ENCODE results near the gene BRD3.

Gene BRD3

GRCh38 chr9:134024828-134025605, 42.8 kb downstream of the BRD3 start, which contains the start of gene BRD3OS:
Gene BRD3OS, plus strand, starts transcription at chr9:134025481. Its CDS starts 1,267 bp downstream, at chr9:134026748.
- DNase-seq (ENCODE audit: low read depth in 2 of 2, low spot score in 1 of 2), result peak; percentile 67 to 82

DNA sequence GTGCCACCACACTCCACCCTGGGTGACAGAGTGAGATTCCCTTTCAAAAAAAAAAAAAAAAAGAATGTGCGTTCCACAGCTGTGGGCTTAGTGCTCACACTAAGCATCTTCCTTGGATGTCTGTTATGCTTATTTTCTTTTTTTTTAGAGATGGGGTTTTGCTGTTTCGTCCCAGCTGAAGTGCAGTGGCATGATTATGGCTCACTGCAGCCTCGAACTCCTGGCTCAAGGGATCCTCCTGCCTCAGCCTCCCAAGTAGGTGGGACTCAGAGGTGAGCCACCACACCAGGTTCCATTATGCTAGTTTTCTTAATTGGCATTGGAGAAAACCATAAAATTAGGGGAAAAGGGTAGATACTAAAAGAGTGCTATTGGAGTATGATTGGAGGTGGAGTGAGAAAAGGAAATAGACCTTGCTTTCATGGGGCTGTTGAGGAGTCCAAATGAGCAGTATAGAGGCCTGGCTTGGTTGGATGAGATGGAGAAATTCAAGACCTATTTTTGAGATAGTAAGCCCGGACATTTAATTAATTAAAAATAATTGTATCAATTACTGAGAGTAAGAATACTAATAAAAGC, 43.5 kb downstream of the BRD3 start:
- DNase-seq (ENCODE audit: low read depth in 2 of 2, low spot score in 1 of 2), result no peak

- DNase-seq (ENCODE audit: low read depth in 2 of 2, low spot score in 1 of 2), result no peak
Measured at GRCh38 chr9:134014946-134015345, 52.9 kb downstream of the BRD3 start.

- DNase-seq (ENCODE audit: low read depth in 2 of 2, low spot score in 1 of 2), result no peak
Measured at GRCh38 chr9:134011401-134011800, 56.4 kb downstream of the BRD3 start.

DNA sequence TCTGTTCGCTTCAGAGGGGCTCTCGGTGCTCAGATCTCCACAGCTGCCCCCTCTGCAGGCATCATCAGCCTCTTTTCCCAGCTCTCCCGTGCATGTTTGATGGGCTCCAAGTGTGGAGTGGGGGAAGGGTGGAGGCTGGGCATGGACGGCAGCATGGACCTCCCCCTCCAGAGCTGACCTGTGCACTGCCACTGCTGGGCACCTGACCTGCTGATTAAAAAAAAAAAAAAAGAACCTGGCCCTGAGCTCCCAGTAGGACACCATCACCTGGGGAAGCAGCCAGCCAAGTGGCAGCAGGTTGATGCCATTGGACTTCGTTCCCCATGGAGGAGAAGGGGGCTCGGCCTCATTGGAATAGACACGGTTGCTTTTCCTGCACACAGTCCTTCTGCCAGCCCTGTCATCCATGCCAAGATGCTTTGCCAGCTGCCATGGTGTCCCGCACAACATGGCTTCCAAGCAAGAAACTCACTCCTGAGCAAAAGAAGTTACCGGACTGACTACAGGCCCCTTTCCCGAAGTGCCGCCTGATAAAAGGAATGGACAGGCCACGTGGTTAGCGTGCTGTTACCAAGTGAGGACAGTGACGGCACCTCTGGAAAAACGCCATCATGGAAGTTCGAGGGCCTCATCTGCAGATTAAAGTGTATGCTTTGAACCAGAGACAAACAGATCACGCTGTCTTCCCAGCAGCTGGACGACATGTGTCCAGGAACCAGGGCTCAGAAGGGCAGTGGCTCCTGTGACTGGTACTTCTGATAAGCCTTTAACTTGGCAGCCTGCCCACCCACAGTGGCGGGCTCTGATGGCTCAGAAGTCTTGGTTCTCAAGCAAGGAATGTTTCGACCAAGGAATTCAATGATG, 57.3 kb downstream of the BRD3 start:
- DNase-seq (ENCODE audit: low read depth in 2 of 2, low spot score in 1 of 2), result no peak

DNA sequence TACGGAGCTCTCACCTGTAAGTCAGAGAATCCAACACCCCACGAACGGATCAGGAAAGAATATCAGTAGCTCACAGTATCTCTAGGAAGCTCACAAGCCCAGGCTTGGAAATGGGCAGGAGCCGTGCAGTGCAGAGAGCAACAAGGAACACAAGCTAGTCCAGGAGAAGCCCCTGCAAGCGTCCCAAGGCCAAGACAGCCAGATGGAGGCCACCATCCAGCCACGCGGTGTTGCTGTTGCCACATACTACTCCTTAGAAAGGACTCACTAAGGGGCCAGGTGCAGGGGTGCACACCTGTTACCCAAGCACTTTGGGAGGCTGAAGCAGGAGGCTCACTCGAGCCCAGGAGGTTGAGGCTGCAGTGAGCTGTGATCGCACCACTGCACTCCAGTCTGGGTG, 60.3 kb downstream of the BRD3 start:
- no peak for DNase-seq (ENCODE audit: low read depth in 2 of 2, low spot score in 1 of 2)

- no peak for DNase-seq (ENCODE audit: low read depth in 2 of 2, low spot score in 1 of 2)
Measured at GRCh38 chr9:134007150-134007549, 60.7 kb downstream of the BRD3 start.

DNA sequence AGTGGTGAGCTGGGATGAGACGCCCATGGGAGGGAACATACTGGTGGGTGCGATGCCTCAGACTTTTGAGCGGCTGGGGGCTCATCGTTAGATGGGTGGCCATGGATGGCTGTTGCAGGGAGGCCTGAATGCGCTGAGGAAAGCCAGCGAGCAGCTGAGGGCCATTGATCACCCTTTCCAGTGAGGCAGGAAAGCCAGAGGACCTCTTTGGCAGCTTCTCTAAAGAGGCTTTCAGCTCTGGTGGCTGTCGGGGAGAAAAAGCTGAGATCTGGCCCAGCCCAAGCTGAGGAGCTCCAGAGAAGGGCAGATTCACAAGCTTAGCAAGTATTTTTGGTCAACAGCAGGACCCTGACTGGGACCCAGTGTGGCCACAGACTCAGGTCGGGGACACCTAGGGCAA, 62.4 kb downstream of the BRD3 start:
- DNase-seq (ENCODE audit: low read depth in 2 of 2, low spot score in 1 of 2), result no peak

DNA sequence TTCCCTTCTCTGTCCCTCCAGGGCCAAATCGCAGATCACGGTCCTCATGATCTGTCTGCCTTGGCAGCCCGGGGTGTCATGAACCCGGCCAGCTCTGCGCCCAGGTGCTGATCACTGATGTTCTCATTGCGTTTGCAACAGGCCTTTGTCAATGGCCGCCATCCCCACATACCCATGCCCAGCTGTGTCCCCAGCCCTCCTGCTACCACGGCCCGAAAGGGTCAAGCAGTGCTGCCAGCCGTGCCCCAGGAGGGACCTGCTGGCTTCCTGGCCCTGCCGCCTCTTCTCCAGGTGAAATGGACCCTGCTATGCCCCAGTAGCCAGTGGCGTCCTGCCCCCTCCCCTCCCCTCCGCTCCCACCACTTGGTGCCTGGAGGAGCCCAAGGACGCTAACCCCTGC, 62.9 kb downstream of the BRD3 start:
- DNase-seq (ENCODE audit: low read depth in 2 of 2, low spot score in 1 of 2), result no peak

GRCh38 chr9:134004131-134004873, 63.5 kb downstream of the BRD3 start:
- no peak for DNase-seq (ENCODE audit: low read depth in 2 of 2, low spot score in 1 of 2)

DNA sequence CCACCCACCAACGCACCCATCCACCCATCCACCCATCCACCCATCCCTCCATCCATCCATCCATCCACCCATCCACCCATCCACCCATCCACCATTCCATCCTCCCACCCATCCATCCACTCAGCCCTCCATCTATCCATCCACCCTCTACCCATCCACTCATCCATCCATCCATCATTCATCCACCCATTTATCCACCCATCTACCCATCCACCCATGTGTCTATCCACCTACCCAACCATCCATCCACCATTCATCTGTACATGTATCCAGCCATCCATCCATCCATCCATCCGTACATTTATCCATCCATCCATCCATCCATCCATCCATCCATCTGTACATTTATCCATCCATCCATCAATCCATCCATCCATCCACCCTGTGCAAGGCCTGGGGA, 64.6 kb downstream of the BRD3 start:
- DNase-seq (ENCODE audit: low read depth in 2 of 2, low spot score in 1 of 2), result no peak

DNA sequence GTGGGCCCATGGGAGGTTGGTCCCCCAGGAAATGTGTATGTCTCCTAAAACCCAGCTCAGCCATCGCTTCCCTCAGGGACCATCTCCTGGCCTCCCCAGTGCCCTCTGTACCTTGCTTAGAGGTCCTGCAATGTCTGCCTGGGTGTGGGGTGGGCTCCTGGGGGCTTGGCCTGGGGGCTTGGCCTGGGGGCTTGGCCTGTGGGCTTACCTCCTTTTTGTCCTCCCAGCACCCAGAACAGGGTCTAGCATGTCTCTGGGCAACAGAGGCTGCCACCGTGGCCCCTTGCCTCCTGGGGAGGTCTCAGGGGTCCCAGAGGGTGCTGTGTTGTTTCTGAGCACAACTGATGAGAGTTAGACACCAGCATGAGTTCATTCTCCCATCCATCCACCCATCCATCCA, 65.0 kb downstream of the BRD3 start:
- no peak for DNase-seq (ENCODE audit: low read depth in 2 of 2, low spot score in 1 of 2)

GRCh38 chr9:133999851-134000265, 68.0 kb downstream of the BRD3 start:
- no peak for DNase-seq (ENCODE audit: low read depth in 2 of 2, low spot score in 1 of 2)

- DNase-seq (ENCODE audit: low read depth in 2 of 2, low spot score in 1 of 2), result no peak
Measured at GRCh38 chr9:133998915-133999595, 68.8 kb downstream of the BRD3 start.

DNA sequence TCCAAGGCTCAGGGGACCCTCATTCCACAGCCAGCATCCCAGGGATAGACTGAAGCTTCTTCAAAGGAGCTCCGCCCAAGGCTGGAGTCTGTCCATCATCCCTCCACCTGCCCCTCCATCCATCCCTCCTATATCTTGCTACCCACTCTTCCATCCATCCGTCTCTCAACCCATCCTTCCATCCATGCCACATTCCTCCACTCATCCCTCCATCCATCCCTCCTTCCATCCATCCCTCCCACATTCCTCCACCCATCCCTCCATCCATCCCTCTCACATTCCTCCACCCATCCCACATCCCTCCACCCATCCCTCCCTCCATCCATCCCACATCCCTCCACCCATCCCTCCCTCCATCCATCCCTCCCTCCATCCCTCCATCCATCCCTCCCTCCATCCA, 70.2 kb downstream of the BRD3 start:
- no peak for DNase-seq (ENCODE audit: low read depth in 2 of 2, low spot score in 1 of 2)

DNA sequence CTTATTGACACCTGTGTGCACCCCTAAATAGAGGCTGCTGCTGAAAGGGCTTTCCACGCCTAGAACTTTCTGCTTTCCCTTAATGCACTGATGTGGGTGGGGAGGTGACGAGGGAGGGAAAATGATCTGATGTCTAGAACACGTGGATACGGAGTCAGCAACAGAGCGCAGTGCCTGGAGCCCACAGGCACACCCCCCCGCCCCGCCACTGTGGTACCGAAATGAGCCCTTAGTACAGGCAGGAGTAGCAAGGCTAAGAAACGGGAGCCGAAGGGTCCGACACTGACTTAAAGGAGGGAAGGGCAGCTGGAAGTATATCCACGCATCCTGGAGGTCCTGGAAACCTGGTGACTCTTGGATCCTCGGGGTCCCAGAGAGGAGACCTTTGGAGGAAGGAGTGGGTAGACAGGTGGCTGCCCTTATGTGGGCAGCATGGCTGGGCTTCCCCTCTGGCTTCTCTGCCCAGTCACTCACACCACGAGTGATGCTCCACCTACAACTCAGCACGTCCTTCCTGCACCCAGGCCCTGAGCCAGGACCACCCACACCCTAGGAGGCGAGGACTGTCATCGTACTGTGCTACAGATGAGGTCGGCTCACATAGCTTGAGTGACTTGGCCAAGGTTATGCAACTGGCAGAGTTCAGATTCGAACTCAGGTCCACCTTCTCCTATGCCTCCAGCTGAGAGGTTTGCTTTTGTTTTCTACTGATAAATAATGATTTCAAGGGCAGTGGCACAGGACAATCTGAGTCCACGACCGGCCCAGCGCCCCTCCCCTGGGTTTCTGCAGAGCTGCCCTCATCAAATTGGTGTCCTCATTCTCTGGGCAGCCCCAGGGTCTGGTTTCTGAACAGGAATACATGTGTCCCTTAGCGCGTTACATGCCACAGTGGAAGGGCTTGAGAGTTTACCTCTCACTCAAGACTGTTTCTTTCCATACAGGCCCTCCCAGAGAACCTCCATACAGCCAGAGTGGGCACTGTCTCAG, 71.0 kb downstream of the BRD3 start:
- DNase-seq (ENCODE audit: low read depth in 2 of 2, low spot score in 1 of 2), result no peak

DNA sequence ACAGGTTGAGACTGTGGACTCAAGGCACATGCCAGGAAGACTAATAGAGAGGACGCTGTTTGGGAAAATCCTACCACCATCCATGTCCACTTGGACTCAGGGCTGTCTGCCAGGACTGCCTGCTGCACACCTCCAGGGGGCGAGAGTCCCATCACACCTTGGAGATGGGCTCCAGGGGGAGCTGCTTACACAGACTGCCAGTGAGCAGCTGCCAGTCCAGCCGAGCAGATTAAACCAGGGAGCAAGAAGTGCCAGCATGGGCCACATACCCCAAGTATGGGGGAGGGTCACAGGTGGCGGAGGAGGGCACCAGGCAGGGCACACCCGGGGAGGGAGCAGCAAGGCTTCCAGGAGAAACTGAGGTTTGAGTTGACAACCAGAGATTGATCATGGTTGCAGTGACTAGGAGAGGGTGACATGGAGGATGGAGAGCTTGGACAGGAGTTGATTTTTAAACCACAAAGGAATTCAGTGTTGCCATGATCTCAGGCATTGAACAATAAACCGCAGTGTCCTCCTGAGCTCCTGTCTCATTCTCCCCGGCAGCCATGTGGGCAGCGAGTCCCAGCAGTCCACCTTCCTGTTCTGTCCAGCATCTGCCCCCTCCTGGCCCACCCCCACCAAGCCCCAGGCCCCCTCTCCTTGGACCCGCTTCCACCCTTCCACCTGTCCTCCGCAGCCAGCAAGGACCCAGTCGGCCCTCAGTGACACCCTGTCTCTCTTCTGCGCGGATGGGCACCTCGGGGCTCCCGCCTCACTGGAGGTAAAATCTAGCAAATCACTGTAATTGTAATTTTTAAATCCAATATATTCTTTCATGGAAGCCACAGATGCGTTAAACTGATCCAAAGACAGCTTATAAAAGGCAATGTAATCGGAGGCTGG, 72.6 kb downstream of the BRD3 start:
- DNase-seq (ENCODE audit: low read depth in 2 of 2, low spot score in 1 of 2), result no peak

DNA sequence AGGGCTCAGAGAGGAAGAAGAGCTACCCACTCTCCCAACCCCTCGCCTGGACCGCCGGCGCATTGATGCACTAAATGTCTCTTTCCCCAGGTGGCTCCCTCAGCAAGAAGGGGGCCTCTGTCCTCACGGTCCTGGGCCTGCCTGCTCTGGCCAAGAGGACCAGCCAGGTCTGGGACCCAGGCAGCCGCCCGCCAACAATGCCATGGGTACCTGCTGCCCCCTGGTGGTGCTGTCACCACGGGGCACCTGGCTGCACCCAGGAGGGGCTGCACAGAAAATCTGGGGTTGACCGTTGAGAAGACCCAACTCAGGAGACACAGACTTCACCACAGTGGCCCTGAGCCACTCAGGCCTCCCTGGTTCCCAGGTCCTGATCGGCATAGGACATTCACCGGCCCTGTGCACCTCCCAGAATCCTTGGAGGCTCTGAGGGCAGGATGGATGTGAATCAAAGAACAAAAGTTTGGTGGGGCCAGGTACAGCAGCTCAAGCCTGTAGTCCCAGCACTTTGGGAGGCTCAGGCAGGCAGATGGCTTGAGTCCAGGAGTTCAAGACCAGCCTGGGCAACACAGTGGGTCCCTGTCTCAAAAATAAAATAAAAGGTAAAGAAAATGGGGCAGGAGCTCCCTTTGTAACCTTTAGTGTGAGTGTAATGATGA, 73.3 kb downstream of the BRD3 start:
- DNase-seq (ENCODE audit: low read depth in 2 of 2, low spot score in 1 of 2), result peak; percentile 46 to 63

Measured in stimulated activated CD8-positive, alpha-beta memory T cell treated with anti-CD3 and anti-CD28 coated beads, Interleukin-4, amount 100 ng/mL, for 4 hours (primary cell).